HAP-1 (cell line): ENCODE measurements around the gene RAPGEF2.
"Not testable (repeated sequence)": the region's sequence is repeated elsewhere in the genome, so short reads cannot be mapped to it uniquely, and the experiment has no call there.

Source experiments
- DNase-seq, 2 experiments: peaks; one replicate each; pipeline ENCODE4 v3.0.0-alpha.2; 2016 to 2020; ENCODE audit warnings: low spot score in 2 of 2
- H3K27me3 ChIP-seq: fragments of 250-450 bp; sonication (Bioruptor Pico); 2 replicates; pipeline ENCODE4 v1.5.1; 2020; ENCODE audit warnings: low read depth, mild to moderate bottlenecking, moderate library complexity
- H3K36me3 ChIP-seq: fragments of 250-450 bp; sonication (Bioruptor Pico); replicated peaks from 2 replicates; pipeline ENCODE4 v1.5.1; 2020; ENCODE audit warnings: mild to moderate bottlenecking
- H3K4me1 ChIP-seq: fragments of 250-450 bp; sonication (Bioruptor Pico); 2 replicates; pipeline ENCODE4 v1.5.1; 2020; ENCODE audit warnings: mild to moderate bottlenecking
- H3K4me3 ChIP-seq: fragments of 250-450 bp; sonication (Bioruptor Pico); 2 replicates; pipeline ENCODE4 v1.5.1; 2020; ENCODE audit warnings: mild to moderate bottlenecking, moderate library complexity
- H3K9me3 ChIP-seq: fragments of 250-450 bp; sonication (Bioruptor Pico); 2 replicates; pipeline ENCODE4 v1.5.1; 2020; ENCODE audit warnings: mild to moderate bottlenecking, moderate library complexity
- in situ Hi-C: fragments of 300-500 bp; cut with MboI; formaldehyde crosslinking; loops from 3 replicates; pipeline ENCODE4 v1.14.3; 2020; ENCODE audit warnings: low sequenced_read_pairs, inconsistent platforms, mixed read lengths

RAPGEF2 gene

GRCh38 chr4:159239629-159240028 lies 136.8 kb downstream of the RAPGEF2 start:
- in situ Hi-C loops = no loop called here
- no peaks in the 10 kb centered on the region for H3K27me3 ChIP-seq
- no peaks in the 10 kb centered on the region for H3K9me3 ChIP-seq
- no peak overlapping the region for H3K4me3 ChIP-seq
- no peaks in the 10 kb centered on the region for H3K36me3 ChIP-seq
- peaks cover 5% of the 10 kb centered on the region for H3K4me1 ChIP-seq
- DNase-seq = no peak

- no peak for DNase-seq
- H3K9me3 ChIP-seq = no peaks in the 10 kb centered on the region
- H3K27me3 ChIP-seq = no peaks in the 10 kb centered on the region
- H3K4me3 ChIP-seq = no peak overlapping the region
- H3K4me1 ChIP-seq = peaks cover 5% of the 10 kb centered on the region
- no peaks in the 10 kb centered on the region for H3K36me3 ChIP-seq
- in situ Hi-C loops = no loop called here
Observed at GRCh38 chr4:159240046-159240445, 137.2 kb downstream of the RAPGEF2 start.

GRCh38 chr4:159240687-159241086 lies 137.8 kb downstream of the RAPGEF2 start:
- peaks cover 5% of the 10 kb centered on the region for H3K4me1 ChIP-seq
- in situ Hi-C loops = no loop called here
- H3K9me3 ChIP-seq = no peaks in the 10 kb centered on the region
- no peaks in the 10 kb centered on the region for H3K27me3 ChIP-seq
- no peaks in the 10 kb centered on the region for H3K36me3 ChIP-seq
- no peak overlapping the region for H3K4me3 ChIP-seq
- DNase-seq = no peak

- no peak for DNase-seq
- H3K9me3 ChIP-seq = no peaks in the 10 kb centered on the region
- no peaks in the 10 kb centered on the region for H3K27me3 ChIP-seq
- H3K36me3 ChIP-seq = no peaks in the 10 kb centered on the region
- in situ Hi-C loops = no loop called here
- peaks cover 5% of the 10 kb centered on the region for H3K4me1 ChIP-seq
- H3K4me3 ChIP-seq = no peak overlapping the region
Observed at GRCh38 chr4:159242427-159242826, 139.5 kb downstream of the RAPGEF2 start.

GRCh38 chr4:159248384-159249178 lies 145.7 kb downstream of the RAPGEF2 start:
- Histone ChIP-seq H3K4me1 (peaks cover 12% of the 10 kb centered on the region), H3K27me3 (no peaks in the 10 kb centered on the region), H3K9me3 (0 out of 2 replicates have a peak, but pooled peaks cover 2% of the 10 kb centered on the region), H3K4me3 (no peak overlapping the region), H3K36me3 (no peaks in the 10 kb centered on the region)
- DNase-seq = peak in 1 of 2 experiments; percentile 26
- in situ Hi-C loops = no loop called here

GRCh38 chr4:159250751-159251325 lies 148.0 kb downstream of the RAPGEF2 start:
- Histone ChIP-seq H3K27me3 (no peaks in the 10 kb centered on the region), H3K4me3 (no peak overlapping the region), H3K4me1 (peaks cover 10% of the 10 kb centered on the region), H3K36me3 (no peaks in the 10 kb centered on the region), H3K9me3 (0 out of 2 replicates have a peak, but pooled peaks cover 2% of the 10 kb centered on the region)
- DNase-seq = no peak
- in situ Hi-C loops = no loop called here

- H3K9me3 ChIP-seq, in situ Hi-C loops, H3K4me3 ChIP-seq, H3K27me3 ChIP-seq, DNase-seq, H3K36me3 ChIP-seq: not testable (repeated sequence)
- H3K4me1 ChIP-seq = peaks cover 10% of the 10 kb centered on the region
Observed at GRCh38 chr4:159251580-159251979, 148.7 kb downstream of the RAPGEF2 start.

- H3K36me3 ChIP-seq = no peaks in the 10 kb centered on the region
- H3K9me3 ChIP-seq = 0 out of 2 replicates have a peak, but pooled peaks cover 2% of the 10 kb centered on the region
- in situ Hi-C loops = no loop called here
- no peak overlapping the region for H3K4me3 ChIP-seq
- H3K4me1 ChIP-seq = peaks cover 10% of the 10 kb centered on the region
- no peaks in the 10 kb centered on the region for H3K27me3 ChIP-seq
- no peak for DNase-seq
Observed at GRCh38 chr4:159252491-159252890, 149.6 kb downstream of the RAPGEF2 start.

- Histone ChIP-seq H3K36me3 (no peaks in the 10 kb centered on the region), H3K27me3 (no peaks in the 10 kb centered on the region), H3K4me3 (no peak overlapping the region), H3K4me1 (no peaks in the 10 kb centered on the region), H3K9me3 (no peaks in the 10 kb centered on the region)
- in situ Hi-C loops = no loop called here
- DNase-seq = no peak
Observed at GRCh38 chr4:159256037-159256436, 153.2 kb downstream of the RAPGEF2 start.

- Histone ChIP-seq H3K27me3 (no peaks in the 10 kb centered on the region), H3K4me3 (no peak overlapping the region), H3K36me3 (no peaks in the 10 kb centered on the region), H3K9me3 (no peaks in the 10 kb centered on the region), H3K4me1 (no peaks in the 10 kb centered on the region)
- no peak for DNase-seq
- in situ Hi-C loops = no loop called here
Observed at GRCh38 chr4:159258889-159259560, 156.1 kb downstream of the RAPGEF2 start.

- in situ Hi-C loops = no loop called here
- no peaks in the 10 kb centered on the region for H3K9me3 ChIP-seq
Observed at GRCh38 chr4:159264057-159264456, 161.2 kb downstream of the RAPGEF2 start.

GRCh38 chr4:159266981-159267868 lies 164.3 kb downstream of the RAPGEF2 start:
- Histone ChIP-seq H3K4me1 (no peaks in the 10 kb centered on the region), H3K9me3 (no peaks in the 10 kb centered on the region), H3K4me3 (no peak overlapping the region), H3K36me3 (no peaks in the 10 kb centered on the region), H3K27me3 (no peaks in the 10 kb centered on the region)
- in situ Hi-C loops = no loop called here
- DNase-seq = no peak

More at GRCh38 chr4:159264057-159264456, 161.2 kb downstream of the RAPGEF2 start:
- Histone ChIP-seq H3K27me3 (no peaks in the 10 kb centered on the region), H3K4me1 (no peaks in the 10 kb centered on the region), H3K4me3 (no peak overlapping the region), H3K36me3 (no peaks in the 10 kb centered on the region)
- DNase-seq = no peak

GRCh38 chr4:159267869-159268285 lies 165.0 kb downstream of the RAPGEF2 start:
- in situ Hi-C loops = no loop called here
- DNase-seq = no peak
- no peaks in the 10 kb centered on the region for H3K9me3 ChIP-seq
- peaks cover 2% of the 10 kb centered on the region; the same call in 1 of the 2 replicates for H3K4me1 ChIP-seq
- H3K4me3 ChIP-seq = no peak overlapping the region
- no peaks in the 10 kb centered on the region for H3K36me3 ChIP-seq
- H3K27me3 ChIP-seq = no peaks in the 10 kb centered on the region
